ENCODE results near the gene CTNND2. TPM values are rescaled to one million over a fixed set of nuclear protein-coding genes. Genes with fewer than 3 reads are reported as not detected.

CTNND2 gene
- total RNA-seq, 2 donors from 2014 or later, result not detected

DNA sequence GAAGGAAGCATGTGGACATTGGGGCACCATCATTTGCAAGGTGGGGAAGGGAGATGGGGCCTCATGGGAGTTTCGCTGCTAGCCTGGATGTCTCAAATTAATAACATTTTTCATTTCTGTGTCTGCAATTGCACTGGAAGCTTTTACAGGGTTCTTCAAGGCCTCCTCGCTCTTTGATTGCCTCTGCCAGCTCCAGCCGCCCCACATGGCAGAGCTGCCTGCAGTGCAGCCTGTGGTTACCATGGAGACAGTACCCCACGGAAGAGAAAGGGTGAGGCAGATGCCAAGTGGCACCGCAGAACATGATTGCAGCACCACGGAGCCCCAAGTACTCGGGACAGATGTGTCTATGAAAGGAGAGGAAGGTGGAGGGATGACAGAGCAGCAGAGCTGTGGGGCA, 25.4 kb downstream of the CTNND2 start:
- H3K36me3 ChIP-seq, result no peaks in the 10 kb centered on the region
- H3K4me1 ChIP-seq (ENCODE audit: control insufficient read depth in 1 of 2, low read depth in 2 of 2), result no peaks in the 10 kb centered on the region
- ATAC-seq (ENCODE audit: insufficient number of reproducible peaks, low FRiP score, low read depth) (no peak), DNase-seq (ENCODE audit: low spot score) (no peak)
- no peaks in the 10 kb centered on the region for H3K27me3 ChIP-seq (replicated peaks; ENCODE audit: insufficient read depth)
- no peak overlapping the region for H3K27ac ChIP-seq
- TF ChIP-seq, protein P1, sequence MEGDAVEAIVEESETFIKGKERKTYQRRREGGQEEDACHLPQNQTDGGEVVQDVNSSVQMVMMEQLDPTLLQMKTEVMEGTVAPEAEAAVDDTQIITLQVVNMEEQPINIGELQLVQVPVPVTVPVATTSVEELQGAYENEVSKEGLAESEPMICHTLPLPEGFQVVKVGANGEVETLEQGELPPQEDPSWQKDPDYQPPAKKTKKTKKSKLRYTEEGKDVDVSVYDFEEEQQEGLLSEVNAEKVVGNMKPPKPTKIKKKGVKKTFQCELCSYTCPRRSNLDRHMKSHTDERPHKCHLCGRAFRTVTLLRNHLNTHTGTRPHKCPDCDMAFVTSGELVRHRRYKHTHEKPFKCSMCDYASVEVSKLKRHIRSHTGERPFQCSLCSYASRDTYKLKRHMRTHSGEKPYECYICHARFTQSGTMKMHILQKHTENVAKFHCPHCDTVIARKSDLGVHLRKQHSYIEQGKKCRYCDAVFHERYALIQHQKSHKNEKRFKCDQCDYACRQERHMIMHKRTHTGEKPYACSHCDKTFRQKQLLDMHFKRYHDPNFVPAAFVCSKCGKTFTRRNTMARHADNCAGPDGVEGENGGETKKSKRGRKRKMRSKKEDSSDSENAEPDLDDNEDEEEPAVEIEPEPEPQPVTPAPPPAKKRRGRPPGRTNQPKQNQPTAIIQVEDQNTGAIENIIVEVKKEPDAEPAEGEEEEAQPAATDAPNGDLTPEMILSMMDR (IDR thresholded peaks at IDR 0.05), result no peak
- H3K9me3 ChIP-seq, result no peaks in the 10 kb centered on the region
- no peak overlapping the region for H3K4me3 ChIP-seq

DNA sequence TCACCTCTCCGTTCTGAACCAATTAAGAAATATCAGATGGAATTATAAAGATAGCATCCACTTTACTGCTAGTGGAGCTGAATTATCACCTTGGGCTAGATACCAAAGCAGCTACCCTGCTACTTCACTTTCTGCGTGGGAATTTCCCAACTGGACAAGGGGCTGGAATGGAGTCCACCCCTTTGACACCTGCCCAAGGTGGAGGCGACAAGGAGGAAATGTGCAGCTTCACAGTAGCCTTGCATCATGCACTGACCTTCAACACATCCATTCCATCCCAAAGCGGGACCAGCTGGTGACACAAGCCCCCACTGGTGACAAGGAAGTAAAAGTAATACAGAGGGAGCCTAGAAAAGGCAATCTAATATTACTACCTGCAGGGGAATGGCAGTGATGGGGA, 30.7 kb downstream of the CTNND2 start:
- no peaks in the 10 kb centered on the region for H3K27me3 ChIP-seq (replicated peaks; ENCODE audit: insufficient read depth)
- no peaks in the 10 kb centered on the region for H3K4me1 ChIP-seq (ENCODE audit: control insufficient read depth in 1 of 2, low read depth in 2 of 2)
- no peak for ATAC-seq (ENCODE audit: insufficient number of reproducible peaks, low FRiP score, low read depth)
- no peak overlapping the region for H3K27ac ChIP-seq
- no peaks in the 10 kb centered on the region for H3K9me3 ChIP-seq
- no peak for DNase-seq (ENCODE audit: low spot score)
- H3K36me3 ChIP-seq, result no peaks in the 10 kb centered on the region
- TF ChIP-seq, protein P1 (IDR thresholded peaks at IDR 0.05), result no peak
- no peak overlapping the region for H3K4me3 ChIP-seq

DNA sequence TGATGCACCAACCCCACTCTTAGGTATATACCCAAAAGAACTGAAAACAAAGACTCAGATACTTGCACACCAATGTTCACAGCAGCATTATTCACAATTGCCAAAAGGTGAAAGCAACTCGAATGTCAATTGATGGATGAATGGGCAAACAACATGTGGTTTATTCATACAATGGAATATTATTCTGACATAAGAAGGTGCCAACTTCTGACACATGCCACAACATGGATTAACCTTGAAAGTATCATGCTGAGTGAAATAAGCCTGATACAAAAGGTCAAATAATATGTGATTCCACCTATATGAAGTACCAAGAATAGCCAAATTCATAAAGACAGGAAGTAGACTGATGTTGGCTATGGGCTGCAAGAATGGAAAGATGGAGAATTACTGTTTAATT, 35.0 kb downstream of the CTNND2 start:
- ATAC-seq (ENCODE audit: insufficient number of reproducible peaks, low FRiP score, low read depth) (no peak), DNase-seq (ENCODE audit: low spot score) (no peak)
- Histone ChIP-seq H3K4me3 (no peak overlapping the region), H3K27ac (no peak overlapping the region), H3K4me1 (ENCODE audit: control insufficient read depth in 1 of 2, low read depth in 2 of 2) (no peaks in the 10 kb centered on the region), H3K27me3 (replicated peaks; ENCODE audit: insufficient read depth) (no peaks in the 10 kb centered on the region), H3K9me3 (no peaks in the 10 kb centered on the region), H3K36me3 (no peaks in the 10 kb centered on the region)
- TF ChIP-seq, protein P1 (IDR thresholded peaks at IDR 0.05), result no peak

DNA sequence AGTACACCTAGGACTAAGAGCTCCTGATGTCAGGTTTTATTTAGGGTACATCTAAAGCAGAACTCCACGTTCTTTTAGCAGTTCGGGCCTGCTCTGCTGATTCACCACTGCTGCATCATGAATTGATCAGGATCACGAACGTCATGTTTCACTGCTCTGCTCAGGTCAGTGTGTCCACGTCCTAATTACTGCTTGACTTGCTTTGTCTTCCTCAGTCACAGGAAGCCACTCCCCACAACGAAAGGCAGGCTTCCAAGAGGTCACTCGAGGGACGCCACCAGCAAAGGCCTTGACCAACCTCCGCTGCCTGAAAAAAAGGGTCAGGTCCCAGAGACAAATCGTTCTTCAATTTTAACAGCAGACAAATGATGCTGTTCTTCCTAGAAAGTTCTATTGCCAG, 40.3 kb downstream of the CTNND2 start:
- no peaks in the 10 kb centered on the region for H3K36me3 ChIP-seq
- H3K9me3 ChIP-seq, result no peaks in the 10 kb centered on the region
- no peak overlapping the region for H3K4me3 ChIP-seq
- TF ChIP-seq, protein P1 (IDR thresholded peaks at IDR 0.05), result no peak
- DNase-seq (ENCODE audit: low spot score) (no peak), ATAC-seq (ENCODE audit: insufficient number of reproducible peaks, low FRiP score, low read depth) (no peak)
- no peaks in the 10 kb centered on the region for H3K27me3 ChIP-seq (replicated peaks; ENCODE audit: insufficient read depth)
- no peak overlapping the region for H3K27ac ChIP-seq
- no peaks in the 10 kb centered on the region for H3K4me1 ChIP-seq (ENCODE audit: control insufficient read depth in 1 of 2, low read depth in 2 of 2)

DNA sequence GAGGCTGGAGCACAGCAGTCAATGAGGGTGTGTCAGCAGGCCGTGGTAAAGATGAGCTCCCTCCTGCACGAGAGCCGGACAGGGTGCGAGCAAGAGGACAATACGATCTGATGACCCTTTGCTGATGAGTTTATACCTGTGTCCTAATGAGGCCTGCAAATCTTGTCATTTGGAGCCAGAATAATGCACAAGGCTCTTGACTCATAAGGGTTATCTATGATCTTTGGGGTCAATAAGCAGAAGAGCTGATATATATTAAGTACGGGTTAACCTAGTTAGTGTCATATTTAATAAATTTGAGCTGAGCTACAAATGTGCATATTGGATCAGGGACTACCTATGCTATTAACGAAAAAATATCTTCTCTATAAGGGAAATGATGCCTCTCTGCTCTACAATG, 46.9 kb downstream of the CTNND2 start:
- no peaks in the 10 kb centered on the region for H3K9me3 ChIP-seq
- ATAC-seq (ENCODE audit: insufficient number of reproducible peaks, low FRiP score, low read depth) (no peak), DNase-seq (ENCODE audit: low spot score) (no peak)
- H3K36me3 ChIP-seq, result no peaks in the 10 kb centered on the region
- H3K4me3 ChIP-seq, result no peak overlapping the region
- H3K27ac ChIP-seq, result no peak overlapping the region
- H3K4me1 ChIP-seq (ENCODE audit: control insufficient read depth in 1 of 2, low read depth in 2 of 2), result no peaks in the 10 kb centered on the region
- TF ChIP-seq, protein P1 (IDR thresholded peaks at IDR 0.05), result no peak
- no peaks in the 10 kb centered on the region for H3K27me3 ChIP-seq (replicated peaks; ENCODE audit: insufficient read depth)

All from thoracic aorta (tissue), 2 donors.